Measurements from ENCODE around the gene PARS2. TPM values are rescaled to one million over a fixed set of nuclear protein-coding genes. Genes with fewer than 3 reads are reported as not detected.

PARS2 gene
- total and polyA plus RNA-seq, 12 donors: 0.80 to 5.6 (median 4.1) TPM

DNA sequence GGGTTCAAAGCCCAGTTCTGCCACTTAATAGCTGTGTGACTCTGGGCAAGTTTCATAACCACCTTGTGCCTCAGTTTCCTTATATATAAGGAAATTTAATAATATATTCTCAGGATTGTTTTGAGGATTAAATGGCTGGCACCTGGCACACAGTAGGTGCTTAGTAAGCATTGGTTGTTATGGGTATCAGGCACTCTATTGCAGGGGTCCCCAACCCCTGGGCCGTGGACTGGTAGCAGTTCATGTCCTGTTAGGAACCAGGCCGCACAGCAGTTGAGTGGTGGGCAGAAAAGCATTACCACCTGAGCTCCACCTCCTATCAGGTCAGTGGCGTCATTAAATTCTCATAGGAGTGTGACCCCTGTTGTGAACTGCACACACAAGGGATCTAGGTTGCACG is 18.5 kb downstream of the PARS2 start:
- 97 to 98% methylated on average over 4 of the region's 4 CpGs for WGBS, 2 donors
- intact Hi-C loops (cut with DNase I): no loop called here
- peaks cover 0 to 31% (median 17%) of the 10 kb centered on the region in 9 donors for H3K36me3 ChIP-seq
- H3K27me3 ChIP-seq: no peaks in the 10 kb centered on the region
- no peak overlapping the region for H3K4me3 ChIP-seq
- DNase-seq (no peak), ATAC-seq (no peak)
- no peak overlapping the region for H3K27ac ChIP-seq
- H3K9me3 ChIP-seq: no peaks in the 10 kb centered on the region
- H3K4me1 ChIP-seq: no peaks in the 10 kb centered on the region
- TF ChIP-seq CTCF (IDR thresholded peaks at IDR 0.05): no peak

DNA sequence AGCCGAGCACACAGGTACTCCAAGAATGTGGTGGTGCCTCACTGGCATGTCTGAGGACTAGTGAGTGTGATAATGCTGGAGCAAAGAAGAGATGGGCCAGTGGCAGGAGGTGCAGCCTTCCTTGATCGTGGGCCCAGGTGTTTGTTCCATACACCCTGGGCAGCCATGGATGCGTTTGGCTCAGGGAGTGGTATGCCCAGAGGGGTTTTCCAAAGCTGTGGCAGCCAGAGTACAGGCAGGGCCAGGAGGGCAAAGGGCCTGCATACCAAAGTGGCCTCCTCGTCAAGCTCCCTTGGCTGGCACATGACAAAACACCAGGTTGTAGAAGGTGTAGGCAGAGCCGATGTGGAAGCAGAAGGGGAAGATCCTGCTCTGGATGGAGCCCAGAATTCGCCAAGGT is 19.0 kb downstream of the PARS2 start:
- WGBS, 2 donors: 88 to 89% methylated on average over 6 of the region's 6 CpGs
- ATAC-seq (no peak), DNase-seq (no peak)
- intact Hi-C loops (cut with DNase I): no loop called here
- H3K27me3 ChIP-seq: no peaks in the 10 kb centered on the region
- H3K36me3 ChIP-seq: peaks cover 0 to 37% (median 17%) of the 10 kb centered on the region in 9 donors
- no peaks in the 10 kb centered on the region for H3K9me3 ChIP-seq
- no peak overlapping the region for H3K27ac ChIP-seq
- TF ChIP-seq CTCF (IDR thresholded peaks at IDR 0.05): no peak
- H3K4me3 ChIP-seq: no peak overlapping the region
- no peaks in the 10 kb centered on the region for H3K4me1 ChIP-seq

GRCh38 chr1:54744696-54745095 is 19.6 kb downstream of the PARS2 start:
- Histone ChIP-seq H3K4me1 (no peaks in the 10 kb centered on the region), H3K27me3 (no peaks in the 10 kb centered on the region), H3K36me3 (peaks cover 0 to 42% (median 23%) of the 10 kb centered on the region in 9 donors), H3K9me3 (no peaks in the 10 kb centered on the region), H3K27ac (no peak overlapping the region), H3K4me3 (no peak overlapping the region)
- 96 to 97% methylated on average over 3 of the region's 3 CpGs for WGBS, 2 donors
- ATAC-seq: no peak
- TF ChIP-seq CTCF (IDR thresholded peaks at IDR 0.05): no peak
- intact Hi-C loops (cut with DNase I): no loop called here
- DNase-seq: no peak

GRCh38 chr1:54743416-54744226 is 20.7 kb downstream of the PARS2 start:
- DNase-seq (peak in 1 of 2 donors; percentile 9), ATAC-seq (peak in 5 of 8 donors; percentile 38 to 80 (median 55))
- Histone ChIP-seq H3K36me3 (peaks cover 0 to 53% (median 33%) of the 10 kb centered on the region in 9 donors), H3K27ac (peak overlapping the region in 1 of 10 donors; percentile 28), H3K9me3 (no peaks in the 10 kb centered on the region), H3K4me1 (no peaks in the 10 kb centered on the region), H3K4me3 (no peak overlapping the region), H3K27me3 (no peaks in the 10 kb centered on the region)
- no peak for TF ChIP-seq CTCF (IDR thresholded peaks at IDR 0.05)
- WGBS, 2 donors: 80 to 89% methylated on average over 12 of the region's 12 CpGs
- intact Hi-C loops (cut with DNase I): no loop called here

Measured in heart right ventricle (tissue), 16 donors.